Stimulated activated naive CD4-positive, alpha-beta T cell (primary cell): ENCODE results near the gene FAM120A.
"Not testable (repeated sequence)": the region's sequence is repeated elsewhere in the genome, so short reads cannot be mapped to it uniquely, and the experiment has no call there.

ENCODE experiments used
- DNase-seq, 6 experiments: peaks; one replicate each; lab custom pipeline; 2025; lab: John Stamatoyannopoulos, UW

The FAM120A gene

DNA sequence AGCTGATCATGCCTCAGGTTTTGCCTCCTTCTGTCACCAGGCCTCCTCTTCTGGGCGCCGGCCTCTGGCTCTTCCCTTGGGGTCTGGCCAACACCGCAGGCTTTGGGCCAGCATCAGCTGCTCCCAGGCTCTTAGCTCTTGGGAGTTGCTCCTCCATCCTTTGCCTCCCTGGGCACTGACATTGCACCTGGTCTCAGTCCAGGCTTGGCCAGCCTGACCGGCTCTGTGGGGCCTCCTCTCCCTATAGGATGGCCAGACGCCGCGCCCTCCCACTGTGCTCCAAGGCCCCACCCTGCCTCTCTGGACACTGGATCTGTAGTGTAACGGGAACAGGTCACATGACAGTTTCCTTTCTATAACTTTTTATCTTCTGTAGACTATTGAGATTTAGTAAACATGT lies 59.7 kb downstream of the FAM120A start:
- DNase-seq, result not testable (repeated sequence)

DNA sequence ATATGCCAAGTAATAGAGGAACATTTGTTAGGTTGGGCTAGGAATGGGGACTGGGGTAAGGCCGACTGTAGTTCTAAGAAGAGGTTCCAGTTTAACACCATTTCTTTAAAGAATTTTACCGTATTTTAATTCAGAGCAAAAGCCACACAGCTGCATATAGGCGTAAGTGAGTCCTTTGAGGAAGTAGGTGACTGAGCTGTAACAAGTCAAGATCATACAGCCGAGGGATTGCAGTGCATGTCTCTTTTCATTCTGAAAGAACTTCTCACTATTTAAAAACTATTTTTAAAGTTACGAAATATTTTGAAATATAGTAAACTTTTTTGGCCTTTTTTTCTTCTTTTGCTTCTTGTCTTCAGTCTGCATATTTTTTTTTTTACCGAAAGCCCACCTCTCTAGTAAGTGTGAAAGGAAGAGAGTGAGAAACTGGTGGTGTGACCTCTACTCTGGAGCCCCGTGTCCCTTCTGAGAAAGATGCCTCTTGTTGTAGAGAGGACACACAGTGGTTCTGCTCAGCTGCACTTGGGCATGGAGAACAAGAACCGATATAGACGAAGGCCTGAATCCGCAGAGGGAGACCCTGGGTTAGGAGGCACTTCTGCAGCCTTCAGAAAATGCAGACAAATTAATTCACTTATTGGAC lies 60.8 kb downstream of the FAM120A start:
- not testable (repeated sequence) for DNase-seq

- no peak for DNase-seq
Measured at GRCh38 chr9:93513606-93514005, 62.1 kb downstream of the FAM120A start.

GRCh38 chr9:93517331-93517730 lies 65.8 kb downstream of the FAM120A start:
- no peak for DNase-seq

GRCh38 chr9:93520523-93520922 lies 69.0 kb downstream of the FAM120A start:
- no peak for DNase-seq

- no peak for DNase-seq
Measured at GRCh38 chr9:93522736-93523135, 71.3 kb downstream of the FAM120A start.

DNA sequence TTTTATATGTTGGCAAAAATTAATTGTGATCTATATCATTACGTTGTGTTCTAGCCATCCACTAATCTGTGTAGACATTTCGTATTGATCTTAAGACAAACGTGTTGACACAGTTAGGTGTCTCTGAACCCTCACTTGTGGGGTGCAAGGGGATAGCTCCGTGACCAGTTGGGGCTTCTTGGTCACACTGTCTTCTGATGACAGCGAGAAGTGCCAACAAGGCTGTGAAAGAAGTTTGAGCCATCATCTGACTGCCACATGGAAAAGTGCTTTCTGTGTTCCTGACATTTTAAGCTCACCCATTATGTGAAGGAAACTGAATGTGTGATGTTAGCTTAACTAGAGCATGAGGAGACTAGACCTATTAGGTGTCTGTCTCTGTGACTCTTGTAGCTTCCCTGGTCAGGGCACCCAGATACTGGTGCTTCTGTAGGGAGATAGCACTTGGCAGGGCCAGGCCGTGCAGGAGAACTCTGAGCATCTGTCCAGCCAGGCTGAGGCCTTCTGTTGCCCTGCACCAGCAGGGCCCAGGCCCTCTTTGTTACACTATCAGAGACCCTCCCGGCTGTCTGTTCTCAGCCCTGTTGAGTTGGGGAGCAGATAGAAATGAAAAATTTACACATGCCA lies 72.1 kb downstream of the FAM120A start:
- no peak for DNase-seq

GRCh38 chr9:93525476-93525875 lies 74.0 kb downstream of the FAM120A start:
- DNase-seq, result no peak

DNA sequence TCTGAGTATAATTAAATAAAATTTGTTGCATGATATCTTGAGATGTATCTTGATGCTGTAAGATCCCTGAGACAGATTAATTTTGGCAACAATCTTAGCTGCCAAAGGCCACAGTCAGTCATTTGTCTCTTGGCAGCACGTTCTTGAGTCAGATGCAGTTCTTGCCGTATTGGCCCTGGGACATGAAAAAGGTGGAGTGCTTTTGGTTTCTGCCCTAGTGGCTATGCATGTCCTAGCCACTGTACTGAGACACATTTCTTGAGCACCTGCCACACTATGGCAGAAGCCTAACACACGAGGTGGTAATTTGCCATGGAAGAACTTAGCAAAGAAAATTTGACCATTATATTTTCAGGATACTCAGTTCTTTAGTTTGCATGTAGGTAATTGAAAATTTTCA lies 79.9 kb downstream of the FAM120A start:
- no peak for DNase-seq

GRCh38 chr9:93532141-93532540 lies 80.7 kb downstream of the FAM120A start:
- no peak for DNase-seq

DNA sequence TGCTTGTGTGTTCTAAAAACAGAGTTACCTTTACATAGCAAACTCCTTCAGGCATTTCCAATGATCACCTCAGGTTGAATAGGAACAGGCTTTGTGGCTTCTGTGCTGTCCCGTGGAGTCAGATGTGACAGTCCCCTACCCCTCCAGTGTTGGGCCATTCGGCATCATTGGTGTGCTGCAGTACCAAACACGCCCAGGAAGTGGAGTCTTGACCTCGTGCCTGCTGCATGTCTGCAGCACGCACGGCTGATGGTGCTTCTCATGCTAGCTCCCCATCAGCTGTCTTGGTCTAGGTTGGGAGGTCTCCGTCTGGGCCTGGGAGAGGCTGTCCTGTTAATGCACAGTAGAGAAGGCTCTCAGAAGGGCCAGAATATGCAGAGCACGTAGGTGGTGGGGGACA lies 82.4 kb downstream of the FAM120A start:
- DNase-seq, result no peak

DNA sequence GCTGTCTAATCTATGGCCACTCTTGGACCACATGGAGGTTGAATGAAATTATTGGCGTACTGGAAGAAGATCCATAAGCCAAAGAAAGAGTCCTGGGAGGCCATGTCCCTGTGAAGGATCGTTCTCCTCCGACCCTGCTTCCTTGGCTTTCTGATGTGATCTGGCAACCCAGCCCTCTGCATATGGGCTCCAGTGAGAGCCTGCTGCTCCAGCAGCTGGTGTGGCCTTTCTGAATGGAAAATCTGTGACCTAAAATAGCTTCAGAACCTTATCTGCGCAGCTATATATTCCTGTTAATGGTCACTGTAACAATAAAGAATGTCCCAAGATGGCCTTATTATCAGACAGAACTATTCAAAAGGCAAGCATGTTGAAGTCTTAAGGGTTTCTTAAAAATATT lies 84.7 kb downstream of the FAM120A start:
- no peak for DNase-seq

GRCh38 chr9:93536874-93537273 lies 85.4 kb downstream of the FAM120A start:
- DNase-seq, result no peak

DNA sequence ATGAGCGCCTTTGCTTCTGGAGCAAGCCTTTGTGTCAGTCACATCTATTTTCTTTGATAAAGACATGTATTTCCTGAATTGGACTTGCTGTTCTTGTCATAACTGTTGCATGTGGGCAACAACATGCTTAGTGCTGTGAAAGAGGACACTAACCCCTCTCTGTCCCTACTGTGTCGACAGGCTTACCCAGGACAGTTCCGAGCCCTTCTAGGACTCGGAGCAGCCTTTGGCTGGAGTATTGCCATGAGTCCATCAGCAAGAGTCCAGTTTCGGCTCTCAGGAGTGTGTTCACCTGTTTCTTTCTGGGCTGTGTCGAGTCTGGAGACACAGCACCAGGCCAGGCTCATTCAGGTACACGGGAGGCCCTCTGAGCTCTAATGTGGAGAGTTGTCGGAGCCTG lies 88.8 kb downstream of the FAM120A start:
- DNase-seq, result no peak

DNA sequence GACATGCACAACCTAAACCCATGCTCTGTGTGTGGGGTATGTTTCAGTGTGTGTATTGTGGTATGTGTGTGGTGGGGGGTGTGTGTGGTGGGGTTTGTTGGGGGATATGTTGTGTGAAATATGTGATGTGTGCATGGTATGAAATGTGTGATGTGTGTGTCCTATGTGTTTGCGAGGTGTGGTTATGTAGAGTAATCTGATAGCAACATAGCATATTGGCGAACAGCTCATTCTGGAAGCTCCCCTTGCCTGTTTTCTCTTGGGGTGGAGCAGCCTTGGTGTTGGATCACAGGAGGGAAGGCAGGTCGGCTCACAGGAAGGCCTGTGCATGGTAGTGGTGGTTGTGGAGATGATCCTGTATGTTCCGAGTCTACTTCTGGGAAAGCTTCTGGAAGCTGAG lies 89.5 kb downstream of the FAM120A start:
- DNase-seq, result no peak

- no peak for DNase-seq
Measured at GRCh38 chr9:93541581-93542349, 90.3 kb downstream of the FAM120A start.

- DNase-seq, result no peak
Measured at GRCh38 chr9:93543117-93543516, 91.6 kb downstream of the FAM120A start.

- DNase-seq, result no peak
Measured at GRCh38 chr9:93546356-93546755, 94.9 kb downstream of the FAM120A start.

- DNase-seq, result no peak
Measured at GRCh38 chr9:93549611-93550010, 98.1 kb downstream of the FAM120A start.

DNA sequence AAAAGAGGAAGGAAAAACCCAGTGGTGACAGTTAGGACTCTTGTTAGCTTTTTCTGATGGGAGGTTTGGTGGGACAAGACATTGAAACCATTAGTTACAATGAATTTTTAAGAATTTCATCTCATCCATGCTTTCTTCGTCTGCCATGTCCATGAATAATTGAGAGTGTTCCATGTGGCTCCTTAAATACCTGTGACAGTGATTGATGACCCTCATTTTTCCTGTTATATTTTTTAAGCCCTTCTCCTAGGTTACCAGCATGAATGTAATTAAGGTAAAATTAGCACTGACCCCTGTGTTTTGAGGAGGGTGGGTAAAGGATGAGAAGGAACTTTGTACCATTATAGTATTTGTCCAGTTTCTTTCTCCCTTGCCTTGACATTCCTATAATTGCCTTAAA lies 101.4 kb downstream of the FAM120A start:
- DNase-seq, result no peak

- no peak for DNase-seq
Measured at GRCh38 chr9:93555370-93555769, 103.9 kb downstream of the FAM120A start.

DNA sequence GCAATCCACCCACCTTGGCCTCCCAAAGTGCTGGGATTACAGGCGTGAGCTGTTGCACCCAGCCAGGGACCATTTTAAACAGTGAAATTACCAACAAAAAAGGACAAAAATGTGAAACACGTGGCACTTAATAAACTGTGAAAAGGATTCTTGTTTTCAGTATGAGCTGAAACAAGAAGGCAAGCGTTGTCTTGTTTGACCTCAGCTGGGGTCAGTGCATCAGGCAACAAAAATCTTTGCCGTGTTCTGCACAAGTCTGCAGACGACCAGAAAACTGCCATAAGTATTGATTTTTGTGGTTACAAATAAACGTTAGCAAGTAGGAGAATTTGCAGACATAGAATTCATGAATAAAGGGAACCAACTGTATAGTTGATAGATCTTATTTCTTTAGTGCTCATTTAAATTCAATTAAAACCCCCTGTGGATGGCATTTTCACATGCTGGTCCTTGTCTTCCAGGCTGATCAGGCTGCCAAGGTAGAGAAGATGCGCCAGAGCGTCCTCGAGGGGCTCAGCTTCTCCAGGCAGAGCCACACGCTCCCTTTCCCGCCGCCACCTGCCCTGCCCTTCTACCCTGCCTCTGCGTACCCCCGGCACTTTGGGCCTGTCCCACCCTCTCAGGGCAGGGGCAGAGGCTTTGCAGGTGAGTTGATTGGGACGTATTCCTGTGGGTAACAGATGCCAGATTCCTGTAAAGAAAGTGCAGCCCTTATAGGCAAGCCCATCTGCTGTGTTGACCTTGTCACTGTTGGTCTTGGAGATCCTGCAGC lies 106.1 kb downstream of the FAM120A start:
- DNase-seq, result no peak

DNA sequence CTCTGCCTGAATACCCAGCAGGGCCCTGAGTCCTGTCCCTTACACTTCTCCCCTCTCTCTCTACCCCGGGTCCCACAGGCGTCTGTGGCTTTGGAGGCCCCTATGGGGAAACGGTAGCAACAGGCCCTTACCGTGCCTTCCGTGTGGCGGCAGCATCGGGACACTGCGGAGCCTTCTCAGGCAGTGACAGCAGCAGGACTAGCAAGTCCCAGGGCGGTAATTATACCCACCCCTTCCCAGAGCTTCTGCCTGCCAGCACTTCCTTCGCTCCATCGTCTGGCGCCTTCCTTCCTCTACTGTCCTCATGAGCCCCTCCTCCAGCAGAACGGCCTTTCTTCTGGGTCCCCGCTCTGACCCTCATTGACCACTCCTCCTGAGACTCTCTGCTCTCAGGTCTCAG lies 107.0 kb downstream of the FAM120A start:
- DNase-seq, result no peak
